ENCODE results near the gene HPN.

- no peak for TF ChIP-seq FOXK2 (IDR thresholded peaks at IDR 0.05)
- TF ChIP-seq ARNT (IDR thresholded peaks at IDR 0.05): no peak
- no peak for TF ChIP-seq CTBP1 (IDR thresholded peaks at IDR 0.05; ENCODE audit: borderline replicate concordance)
- TF ChIP-seq HDGF (IDR thresholded peaks at IDR 0.05; ENCODE audit: borderline replicate concordance): no peak
- TF ChIP-seq NFRKB (IDR thresholded peaks at IDR 0.05): no peak
- no peak for TF ChIP-seq FOXM1 (IDR thresholded peaks at IDR 0.05; ENCODE audit: borderline replicate concordance)
- TF ChIP-seq SP1 (IDR thresholded peaks at IDR 0.05): no peak
- TF ChIP-seq BHLHE40 (IDR thresholded peaks at IDR 0.05; ENCODE audit: borderline replicate concordance): no peak
These were observed 10.2 kb upstream of the HPN start for GRCh38 chr19:35031072-35031881.

Data from HEK293T (cell line).